Measurements from ENCODE around the gene SOWAHA. TPM values are rescaled to one million over a fixed set of nuclear protein-coding genes. Genes with fewer than 3 reads are reported as not detected.

Gene SOWAHA
- total RNA-seq, 1 experiment from 2014 or later, result 0.20 TPM

DNA sequence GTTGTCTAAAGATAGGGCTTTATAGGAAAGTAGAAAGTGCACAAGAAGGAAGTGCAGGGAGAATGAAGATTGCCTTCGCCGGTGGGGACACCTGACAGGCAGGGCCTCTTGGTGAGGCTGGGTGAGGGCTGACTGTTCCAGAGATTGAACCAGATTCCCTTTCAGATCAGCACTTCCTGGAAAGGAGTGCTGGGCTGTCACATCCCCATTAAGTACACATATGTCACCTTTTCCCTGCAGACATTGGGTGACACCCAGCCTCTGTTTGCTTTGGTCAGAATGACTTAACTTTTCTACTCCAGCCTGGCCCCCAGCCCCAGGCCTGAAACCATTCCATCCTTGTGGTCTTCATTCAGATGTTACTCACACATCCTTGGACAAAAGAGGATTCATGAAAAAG lies 24.8 kb downstream of the SOWAHA start:
- H3K23me2 ChIP-seq (ENCODE audit: insufficient read length, low read depth, low read length, poor library complexity, severe bottlenecking), result no peaks in the 10 kb centered on the region
- no peak overlapping the region for H3K56ac ChIP-seq (ENCODE audit: insufficient read length, low read depth, low read length)
- Mint-ChIP-seq H3K36me3 (ENCODE audit: insufficient read depth in 1 of 3, low read depth in 3 of 3) (no peaks in the 10 kb centered on the region), H3K27me3 (ENCODE audit: low read depth) (peaks cover 8% of the 10 kb centered on the region), H3K4me3 (no peak overlapping the region), H3K4me1 (no peaks in the 10 kb centered on the region; a peak in 1 of 4 replicates), H3K27ac (no peak overlapping the region), H3K9me3 (no peaks in the 10 kb centered on the region)
- no peaks in the 10 kb centered on the region for H3K9me3 ChIP-seq (ENCODE audit: control insufficient read depth, low read depth, low read length)
- no peak overlapping the region for H4K8ac ChIP-seq (replicated peaks; ENCODE audit: insufficient read length, low read depth, low read length)
- H3K4ac ChIP-seq (ENCODE audit: low read depth, low read length), result no peak overlapping the region
- no peak overlapping the region for H2BK5ac ChIP-seq (ENCODE audit: insufficient read length, low read length)
- H2AFZ ChIP-seq (ENCODE audit: low read length), result no peak overlapping the region
- H3K4me1 ChIP-seq (ENCODE audit: insufficient read depth, low read length), result no peaks in the 10 kb centered on the region
- H2BK120ac ChIP-seq (ENCODE audit: low read depth, low read length, poor library complexity, severe bottlenecking), result no peak overlapping the region
- no peak overlapping the region for H3K18ac ChIP-seq (ENCODE audit: insufficient read length, low read depth, low read length)
- H3K79me1 ChIP-seq (ENCODE audit: insufficient read depth, low read depth, low read length, poor library complexity, severe bottlenecking), result no peaks in the 10 kb centered on the region
- no peak overlapping the region for H2BK20ac ChIP-seq (ENCODE audit: low read depth, low read length, poor library complexity, severe bottlenecking)
- H3K9ac ChIP-seq (ENCODE audit: extremely low read depth, insufficient read length, low read length), result no peak overlapping the region
- no peaks in the 10 kb centered on the region for H4K20me1 ChIP-seq (ENCODE audit: control insufficient read depth, insufficient read depth, insufficient read length)
- DNase-seq, result no peak
- no peak overlapping the region for H4K5ac ChIP-seq (ENCODE audit: insufficient read length, low read depth, low read length)
- H4K91ac ChIP-seq (ENCODE audit: insufficient read length, low read depth, low read length), result no peak overlapping the region
- H3K23ac ChIP-seq (ENCODE audit: insufficient read length, low read depth, low read length), result no peak overlapping the region
- no peak overlapping the region for H3K27ac ChIP-seq (ENCODE audit: insufficient read length, low read depth, low read length)
- no CpG with 5 or more reads among the region's 2 CpGs for WGBS (ENCODE audit: extremely low coverage, insufficient read length, low lambda C conversion rate)
- H3K27me3 ChIP-seq (ENCODE audit: insufficient read depth, low read length), result no peaks in the 10 kb centered on the region; the same call in 1 of the 2 replicates
- TF ChIP-seq, protein P1, sequence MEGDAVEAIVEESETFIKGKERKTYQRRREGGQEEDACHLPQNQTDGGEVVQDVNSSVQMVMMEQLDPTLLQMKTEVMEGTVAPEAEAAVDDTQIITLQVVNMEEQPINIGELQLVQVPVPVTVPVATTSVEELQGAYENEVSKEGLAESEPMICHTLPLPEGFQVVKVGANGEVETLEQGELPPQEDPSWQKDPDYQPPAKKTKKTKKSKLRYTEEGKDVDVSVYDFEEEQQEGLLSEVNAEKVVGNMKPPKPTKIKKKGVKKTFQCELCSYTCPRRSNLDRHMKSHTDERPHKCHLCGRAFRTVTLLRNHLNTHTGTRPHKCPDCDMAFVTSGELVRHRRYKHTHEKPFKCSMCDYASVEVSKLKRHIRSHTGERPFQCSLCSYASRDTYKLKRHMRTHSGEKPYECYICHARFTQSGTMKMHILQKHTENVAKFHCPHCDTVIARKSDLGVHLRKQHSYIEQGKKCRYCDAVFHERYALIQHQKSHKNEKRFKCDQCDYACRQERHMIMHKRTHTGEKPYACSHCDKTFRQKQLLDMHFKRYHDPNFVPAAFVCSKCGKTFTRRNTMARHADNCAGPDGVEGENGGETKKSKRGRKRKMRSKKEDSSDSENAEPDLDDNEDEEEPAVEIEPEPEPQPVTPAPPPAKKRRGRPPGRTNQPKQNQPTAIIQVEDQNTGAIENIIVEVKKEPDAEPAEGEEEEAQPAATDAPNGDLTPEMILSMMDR (conservative IDR thresholded peaks at IDR 0.05), result no peak
- no peak overlapping the region for H2BK12ac ChIP-seq (ENCODE audit: insufficient read length, low read depth, low read length)
- H3T11ph ChIP-seq (ENCODE audit: low read length), result no peak overlapping the region
- H3K4me2 ChIP-seq (ENCODE audit: insufficient read depth, insufficient read length, low read length), result no peak overlapping the region
- H2AK5ac ChIP-seq (ENCODE audit: insufficient read length, low read length), result no peak overlapping the region
- H2BK15ac ChIP-seq (ENCODE audit: low read depth, low read length), result no peak overlapping the region
- H3K79me2 ChIP-seq (ENCODE audit: insufficient read depth, low read length), result no peaks in the 10 kb centered on the region
- H3K14ac ChIP-seq (ENCODE audit: insufficient read depth, low read length), result no peak overlapping the region
